K562 (cell line): ENCODE data around the gene CGB3. TPM values are rescaled to one million over a fixed set of nuclear protein-coding genes. Genes with fewer than 3 reads are reported as not detected.

Experiments
- CXXC5 ChIP-seq: fragments of 250-450 bp; sonication (Bioruptor Pico); IDR thresholded peaks from 2 replicates; pipeline ENCODE4 v1.8.0; 2022; ENCODE audit warnings: inconsistent platforms, mild to moderate bottlenecking, moderate library complexity
- DDX20 ChIP-seq: fragments of 450-650 bp; IDR thresholded peaks from 2 replicates; pipeline ENCODE4 v1.6.1; 2016; ENCODE audit warnings: missing genetic modification characterization, low read depth, mild to moderate bottlenecking, missing compliant biosample characterization, moderate library complexity
- DPF2 ChIP-seq: fragments of 450-650 bp; IDR thresholded peaks from 2 replicates; pipeline ENCODE4 v1.6.1; 2016
- E2F3 ChIP-seq: fragments of 250-450 bp; sonication (Bioruptor Pico); IDR thresholded peaks from 2 replicates; pipeline ENCODE4 v1.4.0; 2020; ENCODE audit warnings: mild to moderate bottlenecking
- GABPA ChIP-seq: fragments of 200-800 bp; sonication (Bioruptor generic); conservative IDR thresholded peaks from 2 replicates; pipeline ENCODE4 v1.6.1; 2016; ENCODE audit warnings: low read depth, missing genetic modification characterization, missing compliant biosample characterization
- KLF16 ChIP-seq: IDR thresholded peaks from 2 replicates; pipeline ENCODE4 v1.6.1; 2016; ENCODE audit warnings: antibody characterized with exemption
- NFIX ChIP-seq: fragments of 250-450 bp; sonication (Bioruptor Pico); IDR thresholded peaks from 2 replicates; pipeline ENCODE4 v1.4.0; 2020; ENCODE audit warnings: low read depth, mild to moderate bottlenecking, moderate library complexity
- POLR2A ChIP-seq: fragments of 450-650 bp; conservative IDR thresholded peaks from 2 replicates; pipeline ENCODE4 v1.6.1; 2016
- SMAD4 ChIP-seq: fragments of 250-450 bp; sonication (Bioruptor Pico); conservative IDR thresholded peaks from 2 replicates; pipeline ENCODE4 v1.8.0; 2021; ENCODE audit warnings: inconsistent platforms, mild to moderate bottlenecking, moderate library complexity
- TFAP4 ChIP-seq: sonication (generic); formaldehyde crosslinking; IDR thresholded peaks from 2 replicates; pipeline ENCODE4 v1.8.0; 2022; ENCODE audit warnings: missing genetic modification reagents, mild to moderate bottlenecking, moderate library complexity, borderline replicate concordance
- THRA ChIP-seq: fragments of 450-650 bp; IDR thresholded peaks from 2 replicates; pipeline ENCODE4 v1.6.1; 2017; ENCODE audit warnings: mild to moderate bottlenecking, moderate library complexity
- XRCC5 ChIP-seq: fragments of 200-400 bp; formaldehyde crosslinking; IDR thresholded peaks from 2 replicates; pipeline ENCODE4 v1.6.1; 2017; ENCODE audit warnings: low read depth, mild to moderate bottlenecking, low read length
- ZHX1 ChIP-seq: fragments of 150-350 bp; conservative IDR thresholded peaks from 2 replicates; pipeline ENCODE4 v1.6.1; 2014; ENCODE audit warnings: low read length
- ZNF778 ChIP-seq: fragments of 450-650 bp; formaldehyde crosslinking; IDR thresholded peaks from 2 replicates; pipeline ENCODE4 v1.4.0; 2020; ENCODE audit warnings: mild to moderate bottlenecking, moderate library complexity
- polyA plus RNA-seq, 8 experiments: library from polyadenylated mRNA; depleted of rRNA in 4 of 8; stranded (reverse) in 5 of 8; unstranded in 3 of 8; fragments of >200 nt; fragmentation: Nextera tagmentation in 2 of 8; fragmentation: Illumina TruSeq in 1 of 8; extraction: Ambion mirVana in 2 of 8; extraction: Trizol in 1 of 8; gene quantifications; 2 replicates each; pipeline versions ENCODE4 v1.2.1 to v1.2.3, GENCODE V29; 2011 to 2014; ENCODE audit warnings: inconsistent platforms in 1 of 8, missing spikeins in 1 of 8
- total RNA-seq, 7 experiments: library from RNA; depleted of rRNA in 6 of 7; stranded (reverse); fragments of >200 nt in 6 of 7; fragmentation: Illumina TruSeq in 2 of 7; extraction: Trizol in 2 of 7; gene quantifications; 2 replicates each; pipeline versions ENCODE4 v1.2.1 to v1.2.3, GENCODE V29; 2011 to 2021; ENCODE audit warnings: low replicate concordance in 1 of 7
- TF ChIP-seq, protein P1 (sequence below), 3 experiments: IDR thresholded peaks in 2 of 3; conservative IDR thresholded peaks in 1 of 3; 2 replicates each; pipeline ENCODE4 v1.5.1; 2011 to 2012; ENCODE audit warnings: low read length in 3 of 3, mild to moderate bottlenecking in 3 of 3, control low read depth in 2 of 3, improper control_type of control experiment in 1 of 3, inconsistent platforms in 1 of 3, low read depth in 1 of 3, mixed read lengths in 1 of 3, moderate library complexity in 1 of 3; ENCODE audit not compliant: insufficient read depth in 2 of 3
- TF ChIP-seq, protein P2 (sequence below): sonication (generic); formaldehyde crosslinking; IDR thresholded peaks from 2 replicates; pipeline ENCODE4 v1.8.1; 2023; ENCODE audit warnings: missing genetic modification reagents, mild to moderate bottlenecking, borderline replicate concordance

The CGB3 gene
- total and polyA plus RNA-seq, 9 of the 15 experiments (the other 6 are each of a cell fraction or from before 2014, with no cell fraction given): not detected

- TF ChIP-seq, protein P1, sequence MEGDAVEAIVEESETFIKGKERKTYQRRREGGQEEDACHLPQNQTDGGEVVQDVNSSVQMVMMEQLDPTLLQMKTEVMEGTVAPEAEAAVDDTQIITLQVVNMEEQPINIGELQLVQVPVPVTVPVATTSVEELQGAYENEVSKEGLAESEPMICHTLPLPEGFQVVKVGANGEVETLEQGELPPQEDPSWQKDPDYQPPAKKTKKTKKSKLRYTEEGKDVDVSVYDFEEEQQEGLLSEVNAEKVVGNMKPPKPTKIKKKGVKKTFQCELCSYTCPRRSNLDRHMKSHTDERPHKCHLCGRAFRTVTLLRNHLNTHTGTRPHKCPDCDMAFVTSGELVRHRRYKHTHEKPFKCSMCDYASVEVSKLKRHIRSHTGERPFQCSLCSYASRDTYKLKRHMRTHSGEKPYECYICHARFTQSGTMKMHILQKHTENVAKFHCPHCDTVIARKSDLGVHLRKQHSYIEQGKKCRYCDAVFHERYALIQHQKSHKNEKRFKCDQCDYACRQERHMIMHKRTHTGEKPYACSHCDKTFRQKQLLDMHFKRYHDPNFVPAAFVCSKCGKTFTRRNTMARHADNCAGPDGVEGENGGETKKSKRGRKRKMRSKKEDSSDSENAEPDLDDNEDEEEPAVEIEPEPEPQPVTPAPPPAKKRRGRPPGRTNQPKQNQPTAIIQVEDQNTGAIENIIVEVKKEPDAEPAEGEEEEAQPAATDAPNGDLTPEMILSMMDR (IDR thresholded peaks at IDR 0.05 in 2 of 3, conservative IDR thresholded peaks at IDR 0.05 in 1 of 3; ENCODE audit: insufficient read depth in 2 of 3, low read depth in 1 of 3, low read length in 3 of 3): peak; percentile 28 to 81 (median 41); a peak in 5 of 6 replicates
- TF ChIP-seq E2F3 (no peak), CXXC5 (CRISPR knock-in tag) (0 out of 2 replicates have a peak, but pooled peaks have one; percentile 17), THRA (no peak), GABPA (tag) (no peak), ZNF778 (CRISPR knock-in tag) (no peak), TFAP4 (CRISPR knock-in tag) (peak; percentile 21; the same call in 1 of the 2 replicates), DPF2 (peak; percentile 16; the same call in 1 of the 2 replicates), SMAD4 (CRISPR knock-in tag) (peak; percentile 82), NFIX (CRISPR knock-in tag) (no peak), XRCC5 (no peak), DDX20 (tag) (no peak), ZHX1 (no peak), POLR2A (0 out of 2 replicates have a peak, but pooled peaks have one; percentile 37), KLF16 (no peak; the same call in 1 of the 2 replicates)
- TF ChIP-seq, protein P2, sequence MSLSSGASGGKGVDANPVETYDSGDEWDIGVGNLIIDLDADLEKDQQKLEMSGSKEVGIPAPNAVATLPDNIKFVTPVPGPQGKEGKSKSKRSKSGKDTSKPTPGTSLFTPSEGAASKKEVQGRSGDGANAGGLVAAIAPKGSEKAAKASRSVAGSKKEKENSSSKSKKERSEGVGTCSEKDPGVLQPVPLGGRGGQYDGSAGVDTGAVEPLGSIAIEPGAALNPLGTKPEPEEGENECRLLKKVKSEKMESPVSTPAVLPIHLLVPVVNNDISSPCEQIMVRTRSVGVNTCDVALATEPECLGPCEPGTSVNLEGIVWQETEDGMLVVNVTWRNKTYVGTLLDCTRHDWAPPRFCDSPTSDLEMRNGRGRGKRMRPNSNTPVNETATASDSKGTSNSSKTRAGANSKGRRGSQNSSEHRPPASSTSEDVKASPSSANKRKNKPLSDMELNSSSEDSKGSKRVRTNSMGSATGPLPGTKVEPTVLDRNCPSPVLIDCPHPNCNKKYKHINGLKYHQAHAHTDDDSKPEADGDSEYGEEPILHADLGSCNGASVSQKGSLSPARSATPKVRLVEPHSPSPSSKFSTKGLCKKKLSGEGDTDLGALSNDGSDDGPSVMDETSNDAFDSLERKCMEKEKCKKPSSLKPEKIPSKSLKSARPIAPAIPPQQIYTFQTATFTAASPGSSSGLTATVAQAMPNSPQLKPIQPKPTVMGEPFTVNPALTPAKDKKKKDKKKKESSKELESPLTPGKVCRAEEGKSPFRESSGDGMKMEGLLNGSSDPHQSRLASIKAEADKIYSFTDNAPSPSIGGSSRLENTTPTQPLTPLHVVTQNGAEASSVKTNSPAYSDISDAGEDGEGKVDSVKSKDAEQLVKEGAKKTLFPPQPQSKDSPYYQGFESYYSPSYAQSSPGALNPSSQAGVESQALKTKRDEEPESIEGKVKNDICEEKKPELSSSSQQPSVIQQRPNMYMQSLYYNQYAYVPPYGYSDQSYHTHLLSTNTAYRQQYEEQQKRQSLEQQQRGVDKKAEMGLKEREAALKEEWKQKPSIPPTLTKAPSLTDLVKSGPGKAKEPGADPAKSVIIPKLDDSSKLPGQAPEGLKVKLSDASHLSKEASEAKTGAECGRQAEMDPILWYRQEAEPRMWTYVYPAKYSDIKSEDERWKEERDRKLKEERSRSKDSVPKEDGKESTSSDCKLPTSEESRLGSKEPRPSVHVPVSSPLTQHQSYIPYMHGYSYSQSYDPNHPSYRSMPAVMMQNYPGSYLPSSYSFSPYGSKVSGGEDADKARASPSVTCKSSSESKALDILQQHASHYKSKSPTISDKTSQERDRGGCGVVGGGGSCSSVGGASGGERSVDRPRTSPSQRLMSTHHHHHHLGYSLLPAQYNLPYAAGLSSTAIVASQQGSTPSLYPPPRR (CRISPR knock-in tag): no peak
Measured at GRCh38 chr19:49019242-49019932, 4.7 kb downstream of the CGB3 start (continued).
